Parathyroid adenoma (tissue), 2 donors: ENCODE results near the gene TNRC18.
A peak's percentile ranks its signal among the peaks of the same experiment; 100 is the strongest.

ENCODE experiments used
- H2AFZ ChIP-seq: fragments of 300-600 bp; sonication (generic); one replicate; pipeline ENCODE4 v1.7.0; 2017; ENCODE audit warnings: antibody characterized with exemption, mild to moderate bottlenecking
- H3K27ac ChIP-seq: fragments of 300-600 bp; sonication (generic); one replicate; pipeline ENCODE4 v1.7.0; 2017
- H3K27me3 ChIP-seq: fragments of 300-600 bp; sonication (generic); one replicate; pipeline ENCODE4 v1.7.0; 2017; ENCODE audit warnings: low read length; ENCODE audit not compliant: control insufficient read depth, insufficient read depth
- H3K36me3 ChIP-seq: fragments of 300-600 bp; sonication (generic); one replicate; pipeline ENCODE4 v1.7.0; 2017; ENCODE audit warnings: low read length; ENCODE audit not compliant: control insufficient read depth, insufficient read depth
- H3K4me1 ChIP-seq: fragments of 300-600 bp; sonication (generic); one replicate; pipeline ENCODE4 v1.7.0; 2017; ENCODE audit warnings: control low read depth
- H3K4me2 ChIP-seq: fragments of 300-600 bp; sonication (generic); one replicate; pipeline ENCODE4 v1.7.0; 2017; ENCODE audit warnings: low read length
- H3K4me3 ChIP-seq: fragments of 300-600 bp; sonication (generic); one replicate; pipeline ENCODE4 v1.7.0; 2017; ENCODE audit warnings: low read depth, low read length
- H3K79me2 ChIP-seq: fragments of 300-600 bp; sonication (generic); one replicate; pipeline ENCODE4 v1.7.0; 2017; ENCODE audit warnings: control low read depth
- H3K9ac ChIP-seq: fragments of 300-600 bp; sonication (generic); one replicate; pipeline ENCODE4 v1.7.0; 2017; ENCODE audit warnings: mild to moderate bottlenecking
- H3K9me3 ChIP-seq: fragments of 300-600 bp; sonication (generic); one replicate; pipeline ENCODE4 v1.7.0; 2017; ENCODE audit warnings: low read length; ENCODE audit not compliant: control insufficient read depth
- TF ChIP-seq, protein P1 (sequence below): fragments of 300-600 bp; sonication (generic); IDR thresholded peaks from one replicate; pipeline ENCODE4 v1.7.0; 2017; ENCODE audit warnings: antibody characterized with exemption, mild to moderate bottlenecking
- donor health status: primary hyperparathyroidism.

The TNRC18 gene

DNA sequence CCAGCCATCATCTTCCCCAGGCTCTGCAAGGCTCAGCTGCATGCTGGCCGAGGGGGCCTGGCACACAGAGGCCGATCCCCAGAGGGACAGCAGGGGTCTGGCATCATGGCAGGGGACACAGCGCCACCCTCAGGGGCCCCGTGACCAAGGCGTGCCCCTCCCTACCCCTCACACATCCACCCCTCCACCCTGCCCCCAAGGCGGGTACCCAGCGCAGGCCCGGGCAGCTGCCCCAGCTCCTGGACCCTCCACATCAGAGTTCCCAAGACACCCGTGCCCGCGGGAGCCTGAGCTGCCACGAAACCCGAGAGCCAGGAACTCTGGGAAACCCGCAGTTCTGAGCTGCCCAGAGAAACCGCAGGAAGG lies 46.5 kb upstream of the TNRC18 start:
- Histone ChIP-seq H3K27me3 (no peaks in the 10 kb centered on the region), H3K27ac (peak overlapping the region; percentile 33), H3K9ac (no peak overlapping the region), H3K36me3 (no peaks in the 10 kb centered on the region), H3K79me2 (no peaks in the 10 kb centered on the region), H3K4me1 (peaks cover 9% of the 10 kb centered on the region), H3K9me3 (no peaks in the 10 kb centered on the region), H3K4me3 (no peak overlapping the region), H3K4me2 (no peak overlapping the region), H2AFZ (peak overlapping the region; percentile 87)
- TF ChIP-seq, protein P1, sequence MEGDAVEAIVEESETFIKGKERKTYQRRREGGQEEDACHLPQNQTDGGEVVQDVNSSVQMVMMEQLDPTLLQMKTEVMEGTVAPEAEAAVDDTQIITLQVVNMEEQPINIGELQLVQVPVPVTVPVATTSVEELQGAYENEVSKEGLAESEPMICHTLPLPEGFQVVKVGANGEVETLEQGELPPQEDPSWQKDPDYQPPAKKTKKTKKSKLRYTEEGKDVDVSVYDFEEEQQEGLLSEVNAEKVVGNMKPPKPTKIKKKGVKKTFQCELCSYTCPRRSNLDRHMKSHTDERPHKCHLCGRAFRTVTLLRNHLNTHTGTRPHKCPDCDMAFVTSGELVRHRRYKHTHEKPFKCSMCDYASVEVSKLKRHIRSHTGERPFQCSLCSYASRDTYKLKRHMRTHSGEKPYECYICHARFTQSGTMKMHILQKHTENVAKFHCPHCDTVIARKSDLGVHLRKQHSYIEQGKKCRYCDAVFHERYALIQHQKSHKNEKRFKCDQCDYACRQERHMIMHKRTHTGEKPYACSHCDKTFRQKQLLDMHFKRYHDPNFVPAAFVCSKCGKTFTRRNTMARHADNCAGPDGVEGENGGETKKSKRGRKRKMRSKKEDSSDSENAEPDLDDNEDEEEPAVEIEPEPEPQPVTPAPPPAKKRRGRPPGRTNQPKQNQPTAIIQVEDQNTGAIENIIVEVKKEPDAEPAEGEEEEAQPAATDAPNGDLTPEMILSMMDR = no peak

DNA sequence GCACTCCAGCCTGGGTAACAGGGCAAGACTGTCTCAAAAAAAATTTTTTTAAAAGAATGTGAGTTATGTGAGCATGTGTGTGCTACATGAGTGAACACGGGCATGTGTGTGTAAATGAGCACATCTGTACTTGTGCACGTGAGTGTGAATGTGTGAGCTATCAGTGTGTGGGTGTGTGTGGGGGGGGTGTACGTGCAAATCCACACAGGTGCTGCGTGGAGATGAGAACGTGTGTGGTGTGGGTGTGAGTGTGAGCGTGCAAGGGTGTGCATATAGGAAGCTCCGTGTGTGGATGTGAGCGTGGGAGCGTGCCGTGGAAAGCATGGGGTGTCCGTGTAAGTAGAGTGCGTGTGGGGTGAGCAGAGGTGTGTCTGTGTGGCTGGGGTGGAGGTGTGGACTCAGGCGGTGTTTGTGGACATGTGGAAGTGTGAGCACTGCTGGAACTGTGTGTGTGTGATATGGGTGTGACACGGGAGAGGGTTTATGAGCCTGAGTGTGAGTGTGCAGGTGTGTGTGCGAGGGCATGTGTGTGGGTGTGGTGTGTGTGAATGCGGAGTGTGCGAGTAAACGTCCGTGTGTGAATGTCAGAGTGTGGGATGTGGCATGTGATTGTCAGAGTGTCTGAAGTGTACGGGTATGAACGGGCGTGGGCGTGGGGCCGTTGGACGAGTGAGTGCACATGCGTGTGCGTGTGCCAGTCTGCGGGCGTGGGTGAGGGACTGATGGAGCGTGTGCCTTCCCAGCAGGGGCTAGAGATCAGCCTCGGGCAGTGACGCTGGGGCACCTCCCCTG lies 45.9 kb upstream of the TNRC18 start:
- TF ChIP-seq, protein P1 = no peak
- H3K79me2 ChIP-seq = no peaks in the 10 kb centered on the region
- H3K4me3 ChIP-seq = no peak overlapping the region
- no peak overlapping the region for H3K9ac ChIP-seq
- no peak overlapping the region for H2AFZ ChIP-seq
- H3K27ac ChIP-seq = no peak overlapping the region
- no peaks in the 10 kb centered on the region for H3K36me3 ChIP-seq
- no peaks in the 10 kb centered on the region for H3K27me3 ChIP-seq
- H3K4me1 ChIP-seq = peaks cover 9% of the 10 kb centered on the region
- H3K9me3 ChIP-seq = no peaks in the 10 kb centered on the region
- no peak overlapping the region for H3K4me2 ChIP-seq

DNA sequence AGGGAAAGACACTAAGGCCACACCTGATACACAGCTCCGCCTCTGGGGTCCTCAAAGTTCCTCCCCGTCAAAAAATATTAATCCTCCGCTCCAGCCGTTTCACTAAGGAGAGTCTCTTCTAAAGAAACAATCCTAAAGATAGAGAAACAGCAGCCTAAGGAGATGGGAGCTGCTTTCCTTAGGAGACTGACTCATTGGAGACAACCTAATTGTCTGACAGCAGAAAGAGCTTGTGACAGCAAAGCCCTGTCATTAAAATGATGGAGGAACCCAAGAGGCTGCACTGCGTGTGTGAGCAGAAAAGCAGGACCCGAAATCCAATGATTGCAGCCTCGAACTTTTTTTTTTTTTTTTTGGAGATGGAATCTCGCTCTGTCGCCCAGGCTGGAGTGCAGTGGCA lies 44.0 kb upstream of the TNRC18 start:
- H3K27me3 ChIP-seq = no peaks in the 10 kb centered on the region
- no peak overlapping the region for H3K27ac ChIP-seq
- no peak overlapping the region for H2AFZ ChIP-seq
- H3K79me2 ChIP-seq = no peaks in the 10 kb centered on the region
- peaks cover 9% of the 10 kb centered on the region for H3K4me1 ChIP-seq
- H3K9ac ChIP-seq = no peak overlapping the region
- H3K4me2 ChIP-seq = no peak overlapping the region
- H3K4me3 ChIP-seq = no peak overlapping the region
- H3K36me3 ChIP-seq = no peaks in the 10 kb centered on the region
- TF ChIP-seq, protein P1 = no peak
- no peaks in the 10 kb centered on the region for H3K9me3 ChIP-seq

DNA sequence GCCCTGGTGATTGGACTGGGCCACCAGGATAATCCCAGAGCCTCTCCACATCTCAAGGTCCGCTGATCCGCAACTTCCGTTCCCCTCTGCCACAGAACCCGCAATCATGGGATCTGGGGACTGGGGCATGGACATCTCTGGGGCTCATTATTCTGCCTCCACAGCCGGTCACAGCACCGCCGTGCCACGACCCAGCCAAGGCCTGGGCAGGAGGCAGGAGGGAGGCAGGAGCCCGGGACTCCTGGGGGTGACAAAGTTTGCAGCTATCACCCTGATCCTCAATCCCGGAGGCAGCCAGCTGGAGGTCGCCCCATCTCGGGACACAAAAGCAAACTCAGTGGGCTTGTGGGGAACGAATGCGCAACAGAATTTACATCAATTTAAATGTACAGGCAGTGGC lies 42.9 kb upstream of the TNRC18 start:
- no peak overlapping the region for H3K4me2 ChIP-seq
- no peak overlapping the region for H3K4me3 ChIP-seq
- H3K9ac ChIP-seq = no peak overlapping the region
- no peaks in the 10 kb centered on the region for H3K9me3 ChIP-seq
- H3K36me3 ChIP-seq = no peaks in the 10 kb centered on the region
- H3K79me2 ChIP-seq = no peaks in the 10 kb centered on the region
- no peaks in the 10 kb centered on the region for H3K27me3 ChIP-seq
- TF ChIP-seq, protein P1 = no peak
- peaks cover 9% of the 10 kb centered on the region for H3K4me1 ChIP-seq
- no peak overlapping the region for H3K27ac ChIP-seq
- H2AFZ ChIP-seq = no peak overlapping the region

DNA sequence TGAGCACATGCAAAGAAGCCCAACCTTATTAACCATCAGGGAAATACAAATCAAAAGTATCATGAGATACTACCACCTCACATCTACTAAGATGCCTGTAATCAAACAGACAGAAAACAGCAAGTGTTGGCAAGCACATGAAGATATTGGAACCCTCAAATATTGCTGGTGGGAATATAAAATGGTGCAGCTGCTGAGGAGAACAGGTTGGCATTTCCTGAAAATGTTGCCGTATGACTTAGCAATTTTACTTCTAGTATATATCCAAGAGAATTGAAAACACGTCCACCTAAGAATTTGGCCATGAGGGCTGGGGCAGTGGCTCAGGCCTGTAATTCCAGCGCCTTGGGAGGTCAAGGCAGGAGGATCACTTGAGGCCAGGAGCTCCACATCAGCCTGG lies 39.4 kb upstream of the TNRC18 start:
- no peaks in the 10 kb centered on the region for H3K27me3 ChIP-seq
- H3K4me2 ChIP-seq = no peak overlapping the region
- TF ChIP-seq, protein P1 = no peak
- H3K9me3 ChIP-seq = no peaks in the 10 kb centered on the region
- H2AFZ ChIP-seq = no peak overlapping the region
- H3K4me3 ChIP-seq = no peak overlapping the region
- no peaks in the 10 kb centered on the region for H3K4me1 ChIP-seq
- no peaks in the 10 kb centered on the region for H3K79me2 ChIP-seq
- no peaks in the 10 kb centered on the region for H3K36me3 ChIP-seq
- H3K9ac ChIP-seq = no peak overlapping the region
- H3K27ac ChIP-seq = no peak overlapping the region
